ENCODE data around the gene OXNAD1. TPM values are rescaled to one million over a fixed set of nuclear protein-coding genes. Genes with fewer than 3 reads are reported as not detected.

Gene OXNAD1
- total RNA-seq, 2 experiments from 2014 or later = 44.9 to 47.4 TPM

GRCh38 chr3:16252243-16252978 lies 12.6 kb upstream of the OXNAD1 start:
- H3K27me3 Mint-ChIP-seq = no peaks in the 10 kb centered on the region
- H3K9me3 Mint-ChIP-seq (ENCODE audit: low read depth) = no peaks in the 10 kb centered on the region
- peaks cover 39% of the 10 kb centered on the region for H3K4me1 Mint-ChIP-seq
- ATAC-seq (no peak), DNase-seq (no peak)
- H3K4me3 Mint-ChIP-seq = no peak overlapping the region
- H3K36me3 Mint-ChIP-seq = peaks cover 10% of the 10 kb centered on the region
- CTCF ChIA-PET = interaction anchor here (0.8 to 2.3 kb wide), 4 partner anchors 15 to 206 kb away, joined by 3 to 9 read pairs (median 4); no protein-coding TSS in a partner anchor
- H3K27ac Mint-ChIP-seq = no peak overlapping the region

GRCh38 chr3:16252988-16253387 lies 12.0 kb upstream of the OXNAD1 start:
- CTCF ChIA-PET = no interaction called here
- H3K9me3 Mint-ChIP-seq (ENCODE audit: low read depth) = no peaks in the 10 kb centered on the region
- ATAC-seq (no peak), DNase-seq (no peak)
- no peak overlapping the region for H3K4me3 Mint-ChIP-seq
- no peak overlapping the region for H3K27ac Mint-ChIP-seq
- peaks cover 34% of the 10 kb centered on the region for H3K4me1 Mint-ChIP-seq
- H3K27me3 Mint-ChIP-seq = no peaks in the 10 kb centered on the region
- peaks cover 10% of the 10 kb centered on the region for H3K36me3 Mint-ChIP-seq

DNA sequence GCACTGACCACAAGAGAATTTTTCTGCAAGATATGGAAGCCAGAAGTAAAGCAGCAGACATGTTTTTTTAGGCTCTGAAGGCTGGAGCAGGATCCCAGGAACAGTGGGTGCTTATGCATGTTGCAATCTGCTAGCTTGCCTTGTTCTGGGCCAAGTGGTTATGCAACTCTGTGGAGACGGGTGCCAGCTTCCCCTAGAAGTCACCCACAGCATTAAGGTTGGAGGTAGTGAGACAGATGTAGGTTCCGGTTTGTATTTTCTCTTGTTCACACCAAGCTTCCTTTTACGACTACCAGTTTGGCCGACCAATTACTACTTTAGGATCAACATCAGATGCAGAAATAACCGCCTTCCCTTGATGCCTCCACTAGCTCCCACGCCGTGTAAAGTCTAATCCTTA lies 11.4 kb upstream of the OXNAD1 start:
- no peak overlapping the region for H3K4me3 Mint-ChIP-seq
- H3K36me3 Mint-ChIP-seq = peaks cover 10% of the 10 kb centered on the region
- no peak for ATAC-seq
- peaks cover 31% of the 10 kb centered on the region for H3K4me1 Mint-ChIP-seq
- no peak overlapping the region for H3K27ac Mint-ChIP-seq
- CTCF ChIA-PET = interaction anchor here (1.0 to 1.8 kb wide), 4 partner anchors 12 to 208 kb away, joined by 3 to 7 read pairs (median 5); no protein-coding TSS in a partner anchor
- no peaks in the 10 kb centered on the region for H3K9me3 Mint-ChIP-seq (ENCODE audit: low read depth)
- no peaks in the 10 kb centered on the region for H3K27me3 Mint-ChIP-seq
- no peak for DNase-seq

DNA sequence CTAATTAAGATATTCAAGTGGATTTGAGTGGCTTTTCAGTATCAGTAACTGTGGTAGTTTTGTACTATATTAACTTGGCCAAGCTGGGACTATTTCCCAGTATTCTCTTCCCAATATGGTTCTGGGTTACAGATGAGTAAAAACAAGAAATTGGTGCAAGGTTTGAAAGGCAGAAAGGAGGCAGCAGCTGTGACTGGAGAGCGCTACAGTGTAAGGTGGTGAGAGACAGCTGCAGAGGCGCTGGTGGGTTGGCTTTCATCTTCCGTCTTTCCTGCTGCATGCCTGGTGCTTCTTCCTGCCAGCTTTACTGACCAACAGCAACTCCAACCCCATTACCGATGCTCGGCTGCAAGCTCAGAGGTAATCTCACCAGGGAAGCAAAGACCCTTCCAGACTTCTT lies 10.1 kb upstream of the OXNAD1 start:
- no peaks in the 10 kb centered on the region for H3K27me3 Mint-ChIP-seq
- CTCF ChIA-PET = interaction anchor here (1.0 to 1.9 kb wide), 6 partner anchors 9 to 258 kb away, joined by 3 to 11 read pairs (median 3); partner anchors contain the start of genes DPH3 and OXNAD1
- ATAC-seq (peak; percentile 82), DNase-seq (peak; percentile 67)
- H3K36me3 Mint-ChIP-seq = peaks cover 17% of the 10 kb centered on the region
- H3K9me3 Mint-ChIP-seq (ENCODE audit: low read depth) = no peaks in the 10 kb centered on the region
- H3K27ac Mint-ChIP-seq = peak overlapping the region; percentile 83
- H3K4me3 Mint-ChIP-seq = peak overlapping the region; percentile 56
- peaks cover 33% of the 10 kb centered on the region for H3K4me1 Mint-ChIP-seq

GRCh38 chr3:16255326-16255725 lies 9.7 kb upstream of the OXNAD1 start:
- ATAC-seq (peak; percentile 12), DNase-seq (no peak)
- CTCF ChIA-PET = interaction anchor here (1.0 to 1.9 kb wide), 5 partner anchors 9 to 257 kb away, joined by 3 to 11 read pairs (median 3); partner anchors contain the start of genes DPH3 and OXNAD1
- H3K4me1 Mint-ChIP-seq = peaks cover 33% of the 10 kb centered on the region
- H3K4me3 Mint-ChIP-seq = peak overlapping the region; percentile 56
- H3K36me3 Mint-ChIP-seq = peaks cover 19% of the 10 kb centered on the region
- peak overlapping the region; percentile 83 for H3K27ac Mint-ChIP-seq
- H3K27me3 Mint-ChIP-seq = no peaks in the 10 kb centered on the region
- H3K9me3 Mint-ChIP-seq (ENCODE audit: low read depth) = no peaks in the 10 kb centered on the region

GRCh38 chr3:16255726-16256125 lies 9.3 kb upstream of the OXNAD1 start:
- CTCF ChIA-PET = interaction anchor here (1.3 to 1.9 kb wide), 3 partner anchors 9 to 206 kb away, joined by 3 to 11 read pairs (median 7); partner anchors contain the start of genes DPH3 and OXNAD1
- Mint-ChIP-seq H3K9me3 (ENCODE audit: low read depth) (no peaks in the 10 kb centered on the region), H3K27me3 (no peaks in the 10 kb centered on the region), H3K27ac (no peak overlapping the region), H3K4me1 (peaks cover 33% of the 10 kb centered on the region), H3K4me3 (no peak overlapping the region), H3K36me3 (peaks cover 19% of the 10 kb centered on the region)
- DNase-seq (no peak), ATAC-seq (no peak)

GRCh38 chr3:16257309-16257708 lies 7.7 kb upstream of the OXNAD1 start:
- ATAC-seq (no peak), DNase-seq (no peak)
- CTCF ChIA-PET = interaction anchor here (1.3 kb wide), 1 partner anchor 10 kb away, joined by 4 read pairs; no protein-coding TSS in a partner anchor
- H3K9me3 Mint-ChIP-seq (ENCODE audit: low read depth) = no peaks in the 10 kb centered on the region
- no peak overlapping the region for H3K4me3 Mint-ChIP-seq
- no peak overlapping the region for H3K27ac Mint-ChIP-seq
- no peaks in the 10 kb centered on the region for H3K27me3 Mint-ChIP-seq
- peaks cover 36% of the 10 kb centered on the region for H3K4me1 Mint-ChIP-seq
- H3K36me3 Mint-ChIP-seq = peaks cover 19% of the 10 kb centered on the region

- peaks cover 30% of the 10 kb centered on the region for H3K4me1 Mint-ChIP-seq
- no peak for ATAC-seq
- peaks cover 17% of the 10 kb centered on the region for H3K36me3 Mint-ChIP-seq
- CTCF ChIA-PET = interaction anchor here (1.2 to 1.3 kb wide), 2 partner anchors 10 kb away, joined by 3 to 4 read pairs; no protein-coding TSS in a partner anchor
- no peak for DNase-seq
- no peaks in the 10 kb centered on the region for H3K9me3 Mint-ChIP-seq (ENCODE audit: low read depth)
- H3K27me3 Mint-ChIP-seq = no peaks in the 10 kb centered on the region
- H3K27ac Mint-ChIP-seq = no peak overlapping the region
- no peak overlapping the region for H3K4me3 Mint-ChIP-seq
These were observed 6.8 kb upstream of the OXNAD1 start for GRCh38 chr3:16258177-16258576.

GRCh38 chr3:16258866-16259265 lies 6.1 kb upstream of the OXNAD1 start:
- H3K4me1 Mint-ChIP-seq = peaks cover 27% of the 10 kb centered on the region
- DNase-seq (no peak), ATAC-seq (no peak)
- H3K27me3 Mint-ChIP-seq = no peaks in the 10 kb centered on the region
- no peak overlapping the region for H3K4me3 Mint-ChIP-seq
- CTCF ChIA-PET = interaction anchor here (0.9 to 1.2 kb wide), 2 partner anchors 9 to 32 kb away, joined by 3 read pairs; no protein-coding TSS in a partner anchor
- H3K27ac Mint-ChIP-seq = no peak overlapping the region
- H3K9me3 Mint-ChIP-seq (ENCODE audit: low read depth) = no peaks in the 10 kb centered on the region
- peaks cover 16% of the 10 kb centered on the region for H3K36me3 Mint-ChIP-seq

- Mint-ChIP-seq H3K36me3 (peaks cover 14% of the 10 kb centered on the region), H3K27ac (no peak overlapping the region), H3K4me3 (no peak overlapping the region), H3K27me3 (no peaks in the 10 kb centered on the region), H3K9me3 (ENCODE audit: low read depth) (no peaks in the 10 kb centered on the region), H3K4me1 (peaks cover 19% of the 10 kb centered on the region)
- no peak for DNase-seq
- ATAC-seq = no peak
- CTCF ChIA-PET = no interaction called here
These were observed 5.0 kb upstream of the OXNAD1 start for GRCh38 chr3:16260046-16260445.

DNA sequence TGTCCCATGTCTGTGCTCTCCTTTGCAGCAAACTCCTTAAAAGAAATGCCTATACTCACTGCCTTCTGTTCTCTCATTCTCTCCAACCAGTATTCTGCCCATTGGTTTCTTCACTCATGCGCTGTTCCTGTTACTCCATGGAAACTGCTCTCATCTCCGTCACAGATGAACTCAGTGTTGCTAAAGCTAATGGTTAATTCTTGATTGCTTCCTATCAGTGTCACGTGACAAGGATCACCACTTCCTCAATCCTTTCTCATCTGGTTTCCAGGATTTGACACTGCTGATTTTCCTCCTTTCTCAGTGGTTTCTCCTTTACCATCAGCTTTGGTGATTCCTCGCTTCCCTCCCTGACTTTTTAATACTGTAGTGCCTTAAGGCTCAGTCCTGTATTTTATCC lies 2.8 kb upstream of the OXNAD1 start:
- peaks cover 27% of the 10 kb centered on the region for H3K4me1 Mint-ChIP-seq
- H3K36me3 Mint-ChIP-seq = peaks cover 10% of the 10 kb centered on the region
- H3K4me3 Mint-ChIP-seq = no peak overlapping the region
- H3K27me3 Mint-ChIP-seq = no peaks in the 10 kb centered on the region
- H3K27ac Mint-ChIP-seq = no peak overlapping the region
- DNase-seq = no peak
- H3K9me3 Mint-ChIP-seq (ENCODE audit: low read depth) = no peaks in the 10 kb centered on the region
- CTCF ChIA-PET = no interaction called here
- no peak for ATAC-seq

GRCh38 chr3:16264174-16264707 lies 771 bp upstream of the OXNAD1 start:
- no peak for ATAC-seq

GRCh38 chr3:16265455-16265786 lies 409 bp downstream of the OXNAD1 start:
- no peaks in the 10 kb centered on the region for H3K9me3 Mint-ChIP-seq (ENCODE audit: low read depth)
- H3K27me3 Mint-ChIP-seq = no peaks in the 10 kb centered on the region
- H3K4me1 Mint-ChIP-seq = peaks cover 41% of the 10 kb centered on the region
- H3K27ac Mint-ChIP-seq = peak overlapping the region; percentile 97
- DNase-seq = no peak
- ATAC-seq = no peak
- H3K4me3 Mint-ChIP-seq = peak overlapping the region; percentile 84
- CTCF ChIA-PET = interaction anchor here (0.6 to 7.7 kb wide), 23 partner anchors 10 to 997 kb away, joined by 3 to 58 read pairs (median 4); no protein-coding TSS in a partner anchor
- peaks cover 9% of the 10 kb centered on the region for H3K36me3 Mint-ChIP-seq

More at GRCh38 chr3:16264174-16264707, 771 bp upstream of the OXNAD1 start:
- peaks cover 9% of the 10 kb centered on the region for H3K36me3 Mint-ChIP-seq
- no peaks in the 10 kb centered on the region for H3K27me3 Mint-ChIP-seq
- peak overlapping the region; percentile 97 for H3K27ac Mint-ChIP-seq
- H3K4me1 Mint-ChIP-seq = peaks cover 37% of the 10 kb centered on the region
- DNase-seq = no peak
- CTCF ChIA-PET = interaction anchor here (0.7 to 7.7 kb wide), 21 partner anchors 9 to 1058 kb away, joined by 3 to 58 read pairs (median 4); partner anchors contain the start of gene CAPN7
- no peaks in the 10 kb centered on the region for H3K9me3 Mint-ChIP-seq (ENCODE audit: low read depth)
- H3K4me3 Mint-ChIP-seq = peak overlapping the region; percentile 84

All from activated CD8-positive, alpha-beta memory T cell treated with anti-CD3 and anti-CD28 coated beads, Interleukin-2, amount 10 ng/mL, durations not matched to agents 7 days and 5 days (primary cell).